GM20000 (cell line): ENCODE data around the gene TTC7B.

ENCODE experiments used
- DNase-seq: peaks from one replicate; pipeline ENCODE4 v3.0.0; 2012; ENCODE audit warnings: low spot score
- TF ChIP-seq, protein P1 (sequence below): IDR thresholded peaks from 2 replicates; pipeline ENCODE4 v1.5.1; 2012; ENCODE audit warnings: mild to moderate bottlenecking, control low read depth; ENCODE audit errors: extremely low read depth, missing control alignments

Gene TTC7B

GRCh38 chr14:90632871-90633270 is 183.4 kb downstream of the TTC7B start:
- TF ChIP-seq, protein P1, sequence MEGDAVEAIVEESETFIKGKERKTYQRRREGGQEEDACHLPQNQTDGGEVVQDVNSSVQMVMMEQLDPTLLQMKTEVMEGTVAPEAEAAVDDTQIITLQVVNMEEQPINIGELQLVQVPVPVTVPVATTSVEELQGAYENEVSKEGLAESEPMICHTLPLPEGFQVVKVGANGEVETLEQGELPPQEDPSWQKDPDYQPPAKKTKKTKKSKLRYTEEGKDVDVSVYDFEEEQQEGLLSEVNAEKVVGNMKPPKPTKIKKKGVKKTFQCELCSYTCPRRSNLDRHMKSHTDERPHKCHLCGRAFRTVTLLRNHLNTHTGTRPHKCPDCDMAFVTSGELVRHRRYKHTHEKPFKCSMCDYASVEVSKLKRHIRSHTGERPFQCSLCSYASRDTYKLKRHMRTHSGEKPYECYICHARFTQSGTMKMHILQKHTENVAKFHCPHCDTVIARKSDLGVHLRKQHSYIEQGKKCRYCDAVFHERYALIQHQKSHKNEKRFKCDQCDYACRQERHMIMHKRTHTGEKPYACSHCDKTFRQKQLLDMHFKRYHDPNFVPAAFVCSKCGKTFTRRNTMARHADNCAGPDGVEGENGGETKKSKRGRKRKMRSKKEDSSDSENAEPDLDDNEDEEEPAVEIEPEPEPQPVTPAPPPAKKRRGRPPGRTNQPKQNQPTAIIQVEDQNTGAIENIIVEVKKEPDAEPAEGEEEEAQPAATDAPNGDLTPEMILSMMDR = no peak
- no peak for DNase-seq

GRCh38 chr14:90632451-90632850 is 183.8 kb downstream of the TTC7B start:
- no peak for DNase-seq
- TF ChIP-seq, protein P1 = no peak

- no peak for DNase-seq
- TF ChIP-seq, protein P1 = no peak
Observed at GRCh38 chr14:90630171-90630806, 185.9 kb downstream of the TTC7B start.

DNA sequence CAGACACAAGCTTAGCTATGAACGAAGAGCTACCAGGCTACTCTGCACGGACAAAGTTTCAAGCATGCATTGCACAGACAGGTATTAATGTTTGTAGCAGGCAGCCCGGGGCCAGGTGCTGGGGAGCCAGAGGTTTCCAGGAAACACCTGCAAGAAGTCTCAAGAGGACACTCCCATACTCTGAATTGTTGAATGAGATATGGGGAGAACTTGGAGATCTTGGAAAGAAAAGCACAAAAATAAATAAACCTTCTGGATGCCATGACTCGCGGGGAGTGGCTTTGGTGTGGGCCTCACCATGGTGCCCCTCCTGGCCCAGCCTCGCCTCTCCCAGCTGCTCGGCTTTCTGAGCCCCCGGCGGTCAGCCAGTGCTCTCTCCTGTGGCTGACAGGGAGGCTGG is 186.8 kb downstream of the TTC7B start:
- no peak for DNase-seq

DNA sequence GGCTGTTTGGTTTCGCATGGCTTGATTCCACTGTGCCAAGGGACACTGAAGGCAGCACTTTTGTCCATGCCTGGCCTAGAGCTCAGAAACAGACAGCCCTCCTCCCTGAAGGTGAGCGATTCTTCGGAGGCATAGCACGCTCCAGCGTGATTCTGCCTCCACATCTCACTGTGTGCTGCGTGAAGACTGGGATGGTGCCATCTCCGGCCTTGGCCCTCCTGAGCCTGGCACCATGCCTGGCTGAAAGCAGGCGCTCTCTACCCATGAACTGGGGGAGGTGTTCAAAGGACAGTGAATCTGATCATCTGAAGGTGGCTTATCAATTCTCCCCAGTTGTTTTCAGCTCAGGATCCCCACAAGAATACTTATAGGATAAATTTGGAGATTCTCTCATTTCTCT is 187.4 kb downstream of the TTC7B start:
- DNase-seq = no peak
- TF ChIP-seq, protein P1 = no peak

More for the DNA sequence above, 186.8 kb downstream of the TTC7B start:
- TF ChIP-seq, protein P1 = no peak

- TF ChIP-seq, protein P1 = no peak
- DNase-seq = no peak
Observed at GRCh38 chr14:90627478-90627877, 188.8 kb downstream of the TTC7B start.

- TF ChIP-seq, protein P1 = no peak
- DNase-seq = no peak
Observed at GRCh38 chr14:90626550-90626949, 189.7 kb downstream of the TTC7B start.
